Skeletal muscle tissue (tissue), 4 donors: ENCODE results near the gene AIRE. TPM values are rescaled to one million over a fixed set of nuclear protein-coding genes. Genes with fewer than 3 reads are reported as not detected.

Source experiments
- H3K27ac ChIP-seq: one replicate; pipeline ENCODE4 v1.7.0; 2013; ENCODE audit warnings: mild to moderate bottlenecking, low read depth, low read length, inconsistent platforms
- H3K27me3 ChIP-seq, 3 donors: one replicate each; pipeline ENCODE4 v1.7.0; 2013; ENCODE audit warnings: low read length in 3 of 3; ENCODE audit not compliant: control insufficient read depth in 3 of 3, insufficient read depth in 3 of 3
- H3K36me3 ChIP-seq, 3 donors: one replicate each; pipeline ENCODE4 v1.7.0; 2013; ENCODE audit warnings: low read length in 3 of 3; ENCODE audit not compliant: control insufficient read depth in 3 of 3, insufficient read depth in 3 of 3
- H3K4me1 ChIP-seq, 3 donors: one replicate each; pipeline ENCODE4 v1.7.0; 2013; ENCODE audit warnings: low read length in 3 of 3, mild to moderate bottlenecking in 3 of 3; ENCODE audit not compliant: control insufficient read depth in 3 of 3, insufficient read depth in 3 of 3
- H3K4me3 ChIP-seq, 3 donors: one replicate each; pipeline ENCODE4 v1.7.0; 2013; ENCODE audit warnings: low read length in 3 of 3
- H3K9ac ChIP-seq, 3 donors: one replicate each; pipeline ENCODE4 v1.7.0; 2013; ENCODE audit warnings: low read length in 3 of 3, mild to moderate bottlenecking in 3 of 3, moderate library complexity in 2 of 3, low read depth in 1 of 3
- H3K9me3 ChIP-seq, 3 donors: one replicate each; pipeline ENCODE4 v1.7.0; 2013; ENCODE audit warnings: low read length in 3 of 3; ENCODE audit not compliant: control insufficient read depth in 3 of 3
- total RNA-seq: library from RNA; depleted of rRNA; stranded (reverse); fragments of >200 nt; gene quantifications from one replicate; pipeline ENCODE4 v1.2.3, GENCODE V29; 2014
- donor health status: Osteomylitis.

AIRE gene
- total RNA-seq, 1 donor from 2014 or later, result not detected

DNA sequence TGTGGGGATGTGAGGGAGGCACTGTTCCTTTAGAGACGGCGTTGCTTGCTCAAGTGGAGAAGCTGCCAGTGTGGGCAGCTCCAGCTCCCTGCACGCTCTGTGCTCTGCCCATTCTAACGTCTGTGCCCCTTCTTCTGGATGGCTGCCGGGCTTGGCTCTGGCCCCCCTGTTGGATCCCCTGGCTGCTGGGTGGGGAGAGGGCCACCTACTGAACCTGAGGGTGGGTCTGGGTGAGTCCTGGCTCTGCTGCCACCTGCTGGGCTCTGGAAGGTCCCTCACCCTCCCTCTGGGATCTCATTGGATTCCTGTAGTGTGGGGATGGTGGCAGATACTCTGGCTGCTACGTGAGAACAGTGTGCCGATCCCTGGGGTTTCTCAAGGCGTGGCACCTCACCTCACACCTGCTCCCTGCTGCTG lies 19.2 kb downstream of the AIRE start:
- Histone ChIP-seq H3K9me3 (no peaks in the 10 kb centered on the region), H3K4me1 (peaks cover 25 to 32% (median 31%) of the 10 kb centered on the region in 3 donors), H3K27me3 (no peaks in the 10 kb centered on the region), H3K27ac (no peak overlapping the region), H3K9ac (no peak overlapping the region), H3K36me3 (peaks cover 1 to 9% (median 2%) of the 10 kb centered on the region in 3 donors), H3K4me3 (no peak overlapping the region)

DNA sequence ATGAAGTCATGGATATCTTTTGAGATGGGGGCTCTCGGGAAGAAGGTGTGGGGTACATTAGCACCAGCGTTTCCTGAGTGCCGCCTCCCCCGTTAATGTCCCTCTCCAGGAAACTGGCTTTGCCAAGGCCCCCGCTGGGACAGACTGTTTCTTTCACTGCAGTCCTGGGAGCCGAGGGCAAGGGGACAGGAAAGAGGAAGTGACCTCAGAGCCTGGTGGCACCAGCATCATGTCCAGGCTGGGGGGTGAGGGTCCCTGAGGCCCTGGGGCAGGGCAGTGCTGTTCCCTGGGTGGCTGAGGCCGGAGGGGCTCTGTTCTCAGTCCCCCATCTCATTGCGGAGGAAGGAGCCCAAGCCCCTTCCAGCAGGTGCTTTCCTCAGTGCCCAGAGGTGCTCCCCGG lies 20.0 kb downstream of the AIRE start:
- H3K36me3 ChIP-seq, result peaks cover 4 to 9% (median 5%) of the 10 kb centered on the region in 3 donors
- H3K27ac ChIP-seq, result no peak overlapping the region
- no peaks in the 10 kb centered on the region for H3K27me3 ChIP-seq
- no peak overlapping the region for H3K9ac ChIP-seq
- no peaks in the 10 kb centered on the region for H3K9me3 ChIP-seq
- H3K4me1 ChIP-seq, result peaks cover 23 to 32% (median 30%) of the 10 kb centered on the region in 3 donors
- no peak overlapping the region for H3K4me3 ChIP-seq

DNA sequence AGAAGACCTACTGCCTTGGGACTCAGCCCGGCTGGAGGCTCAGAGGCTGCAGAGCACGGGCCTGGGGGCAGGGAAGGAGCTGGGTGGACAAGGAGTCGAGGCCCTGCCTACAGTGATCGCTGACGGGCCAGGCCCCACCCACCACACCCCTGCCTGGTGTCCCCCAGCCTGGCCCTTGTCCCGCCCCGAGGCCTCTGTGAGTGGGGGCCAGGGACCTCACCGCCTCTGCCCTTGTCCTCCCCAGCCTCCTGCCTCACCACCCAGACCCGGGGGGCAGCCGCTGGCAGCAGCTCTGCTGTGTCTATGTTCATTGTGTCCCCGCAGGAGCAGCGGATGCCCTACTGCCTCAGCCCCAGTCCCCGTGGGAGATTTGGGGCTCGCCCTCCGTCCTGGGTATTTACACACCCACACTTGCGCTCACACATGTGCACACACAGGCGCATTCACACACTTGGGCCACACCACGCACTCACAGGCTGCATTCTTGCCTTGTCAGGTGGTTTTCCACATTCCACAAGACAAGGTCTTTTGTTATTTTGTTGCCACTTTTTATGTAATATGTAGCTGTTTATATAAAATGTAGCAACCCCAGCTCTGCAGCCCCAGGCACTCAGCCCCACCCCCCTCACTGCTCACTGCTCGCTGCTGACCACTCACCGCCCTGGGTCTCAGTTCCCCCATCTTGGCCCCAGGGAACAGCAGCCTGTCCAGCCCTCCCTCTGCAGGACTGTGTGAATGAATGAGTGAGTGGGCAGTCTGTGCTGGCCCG lies 21.4 kb downstream of the AIRE start:
- Histone ChIP-seq H3K27ac (no peak overlapping the region), H3K9ac (no peak overlapping the region), H3K36me3 (peaks cover 17 to 18% (median 18%) of the 10 kb centered on the region in 3 donors), H3K4me1 (peaks cover 11 to 19% (median 16%) of the 10 kb centered on the region in 3 donors), H3K4me3 (no peak overlapping the region), H3K9me3 (no peaks in the 10 kb centered on the region), H3K27me3 (no peaks in the 10 kb centered on the region)

DNA sequence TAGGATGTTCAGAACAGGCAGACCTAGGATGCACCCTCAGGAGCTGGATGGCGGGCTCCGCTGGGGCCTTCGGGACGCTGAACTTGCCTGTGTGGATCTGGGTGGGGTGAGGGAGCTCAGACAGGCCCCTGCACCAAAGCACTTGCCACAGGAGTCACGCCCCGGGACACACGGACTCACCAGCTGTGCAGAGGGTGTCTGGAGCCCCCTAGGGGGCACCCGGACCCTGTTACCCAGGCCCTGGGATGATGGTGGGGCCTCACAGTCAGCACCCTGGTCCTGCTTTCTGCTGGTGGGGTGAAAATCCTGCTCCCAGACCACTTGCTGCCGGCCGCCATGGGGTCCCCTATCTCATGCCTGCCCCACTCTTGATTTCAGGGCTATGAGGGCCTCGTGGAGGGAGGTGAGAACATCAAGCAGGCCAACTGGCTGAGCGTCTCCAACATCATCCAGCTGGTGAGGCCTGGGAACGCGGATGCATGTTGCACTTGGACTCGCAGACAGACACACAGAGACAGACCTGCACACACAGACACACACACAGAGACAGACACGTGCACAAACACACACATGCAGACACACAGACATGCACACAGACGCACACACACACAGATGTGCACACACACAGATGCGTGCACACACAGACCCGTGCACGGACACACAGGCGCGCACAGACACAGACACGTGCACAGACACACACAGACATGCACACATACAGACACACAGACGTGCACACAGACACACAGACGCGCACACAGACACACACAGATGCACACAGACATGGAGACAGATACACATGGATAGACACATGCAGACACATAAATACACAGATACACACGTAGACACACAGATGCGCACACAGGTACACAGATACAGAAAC lies 25.2 kb downstream of the AIRE start:
- Histone ChIP-seq H3K27me3 (no peaks in the 10 kb centered on the region), H3K4me1 (no peaks in the 10 kb centered on the region), H3K36me3 (peaks cover 23 to 36% (median 24%) of the 10 kb centered on the region in 3 donors)

DNA sequence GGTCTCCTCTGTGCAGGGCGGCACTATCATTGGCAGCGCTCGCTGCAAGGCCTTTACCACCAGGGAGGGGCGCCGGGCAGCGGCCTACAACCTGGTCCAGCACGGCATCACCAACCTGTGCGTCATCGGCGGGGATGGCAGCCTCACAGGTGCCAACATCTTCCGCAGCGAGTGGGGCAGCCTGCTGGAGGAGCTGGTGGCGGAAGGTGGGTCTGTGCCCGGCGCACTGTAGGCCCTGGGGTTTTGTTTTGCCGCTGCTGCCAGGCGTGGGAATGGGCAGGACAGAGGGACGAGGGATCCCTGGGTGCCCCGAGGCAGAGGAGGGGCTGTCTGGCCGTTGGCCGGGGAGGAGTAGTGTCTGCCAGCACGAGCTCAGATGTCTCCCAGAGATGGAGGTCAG lies 26.4 kb downstream of the AIRE start:
- Histone ChIP-seq H3K4me3 (no peak overlapping the region), H3K9ac (no peak overlapping the region), H3K27me3 (no peaks in the 10 kb centered on the region), H3K36me3 (peaks cover 27 to 39% (median 28%) of the 10 kb centered on the region in 3 donors), H3K9me3 (no peaks in the 10 kb centered on the region), H3K27ac (no peak overlapping the region), H3K4me1 (no peaks in the 10 kb centered on the region)

More for the DNA sequence above, 25.2 kb downstream of the AIRE start:
- Histone ChIP-seq H3K4me3 (no peak overlapping the region), H3K27ac (no peak overlapping the region), H3K9me3 (no peaks in the 10 kb centered on the region), H3K9ac (no peak overlapping the region)

DNA sequence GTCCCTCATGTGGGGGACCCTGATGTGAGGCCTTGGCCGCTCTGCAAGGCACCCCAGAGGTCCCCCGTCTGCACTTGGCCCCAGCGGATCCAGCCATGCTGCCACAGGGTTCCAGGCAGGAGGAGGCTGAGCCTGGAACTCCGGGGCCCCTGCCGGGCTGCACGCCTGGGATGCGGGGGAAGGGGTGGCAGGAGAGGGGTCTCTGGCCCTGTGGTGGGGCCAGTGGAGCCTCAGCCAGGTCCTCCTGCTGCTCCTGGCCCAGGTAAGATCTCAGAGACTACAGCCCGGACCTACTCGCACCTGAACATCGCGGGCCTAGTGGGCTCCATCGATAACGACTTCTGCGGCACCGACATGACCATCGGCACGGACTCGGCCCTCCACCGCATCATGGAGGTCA lies 27.0 kb downstream of the AIRE start:
- H3K36me3 ChIP-seq, result peaks cover 27 to 34% (median 28%) of the 10 kb centered on the region in 3 donors
- no peaks in the 10 kb centered on the region for H3K4me1 ChIP-seq
- H3K9ac ChIP-seq, result no peak overlapping the region
- H3K4me3 ChIP-seq, result no peak overlapping the region
- H3K9me3 ChIP-seq, result no peaks in the 10 kb centered on the region
- no peak overlapping the region for H3K27ac ChIP-seq
- H3K27me3 ChIP-seq, result no peaks in the 10 kb centered on the region

DNA sequence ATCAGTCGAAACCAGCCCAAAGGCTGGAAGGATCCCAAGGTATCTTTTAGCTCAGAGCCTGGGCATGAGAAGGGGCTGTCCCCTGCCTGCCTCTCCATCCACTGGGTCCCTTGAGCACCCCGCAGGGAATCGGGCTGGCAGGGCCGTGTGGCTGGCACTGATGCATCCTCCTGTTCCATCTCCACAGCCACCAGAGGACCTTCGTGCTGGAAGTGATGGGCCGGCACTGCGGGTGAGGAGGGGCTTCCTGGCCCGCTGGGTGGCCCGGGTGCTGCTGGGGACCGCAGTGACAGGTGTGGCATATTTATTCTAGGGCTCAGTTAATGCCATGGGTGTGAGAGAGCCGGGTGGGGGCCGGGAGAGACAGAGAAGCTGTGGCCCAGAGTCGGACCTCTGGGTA lies 27.8 kb downstream of the AIRE start:
- Histone ChIP-seq H3K27ac (no peak overlapping the region), H3K36me3 (peaks cover 28 to 37% (median 30%) of the 10 kb centered on the region in 3 donors), H3K4me3 (no peak overlapping the region), H3K9ac (no peak overlapping the region), H3K27me3 (no peaks in the 10 kb centered on the region), H3K4me1 (no peaks in the 10 kb centered on the region), H3K9me3 (no peaks in the 10 kb centered on the region)

DNA sequence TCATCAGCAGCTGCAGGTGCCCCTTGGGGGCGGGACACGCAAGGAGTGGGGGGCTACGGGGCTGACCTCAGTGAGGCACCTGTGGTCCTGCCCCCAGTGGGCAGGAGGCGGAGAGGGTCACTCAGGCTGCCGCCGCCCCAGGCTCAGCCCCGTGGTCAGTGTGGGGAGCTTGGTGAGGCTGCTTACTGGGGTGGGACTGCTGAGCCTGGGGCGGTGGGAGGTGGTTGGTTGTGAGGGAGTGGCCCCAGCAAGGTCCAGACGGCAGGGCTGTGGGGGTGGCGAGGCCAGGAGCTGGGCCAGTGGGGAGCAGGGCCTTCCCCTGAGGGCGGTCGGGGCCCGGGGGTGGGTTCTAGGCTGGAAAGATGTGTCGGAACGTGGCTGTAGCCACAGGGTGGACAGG lies 28.5 kb downstream of the AIRE start:
- H3K9me3 ChIP-seq, result no peaks in the 10 kb centered on the region
- no peaks in the 10 kb centered on the region for H3K27me3 ChIP-seq
- H3K27ac ChIP-seq, result no peak overlapping the region
- H3K4me3 ChIP-seq, result no peak overlapping the region
- no peak overlapping the region for H3K9ac ChIP-seq
- H3K4me1 ChIP-seq, result no peaks in the 10 kb centered on the region
- peaks cover 28 to 35% (median 30%) of the 10 kb centered on the region in 3 donors for H3K36me3 ChIP-seq

DNA sequence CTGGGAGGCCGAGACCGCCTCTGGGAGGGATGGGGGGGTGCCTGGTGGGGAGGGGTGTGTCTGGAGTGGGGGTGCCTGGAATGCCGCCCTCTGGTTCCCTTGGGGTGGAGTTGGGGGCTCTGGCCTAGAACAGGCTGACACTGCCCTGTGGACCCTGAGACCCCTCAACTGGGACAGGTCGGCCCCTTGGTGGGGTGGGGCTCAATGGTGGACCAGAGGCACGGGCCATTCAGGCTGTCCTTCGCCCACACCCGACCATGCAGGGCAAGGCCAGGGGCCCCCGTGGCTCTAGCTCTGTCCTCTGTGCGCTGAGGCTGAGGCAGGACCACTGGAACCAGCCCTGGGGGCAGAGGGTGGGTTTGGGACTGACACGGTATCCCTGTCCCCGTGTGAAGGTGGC lies 28.9 kb downstream of the AIRE start:
- Histone ChIP-seq H3K4me1 (no peaks in the 10 kb centered on the region), H3K9ac (no peak overlapping the region), H3K4me3 (no peak overlapping the region), H3K9me3 (no peaks in the 10 kb centered on the region), H3K27ac (no peak overlapping the region), H3K36me3 (peaks cover 30 to 35% (median 31%) of the 10 kb centered on the region in 3 donors), H3K27me3 (no peaks in the 10 kb centered on the region)

DNA sequence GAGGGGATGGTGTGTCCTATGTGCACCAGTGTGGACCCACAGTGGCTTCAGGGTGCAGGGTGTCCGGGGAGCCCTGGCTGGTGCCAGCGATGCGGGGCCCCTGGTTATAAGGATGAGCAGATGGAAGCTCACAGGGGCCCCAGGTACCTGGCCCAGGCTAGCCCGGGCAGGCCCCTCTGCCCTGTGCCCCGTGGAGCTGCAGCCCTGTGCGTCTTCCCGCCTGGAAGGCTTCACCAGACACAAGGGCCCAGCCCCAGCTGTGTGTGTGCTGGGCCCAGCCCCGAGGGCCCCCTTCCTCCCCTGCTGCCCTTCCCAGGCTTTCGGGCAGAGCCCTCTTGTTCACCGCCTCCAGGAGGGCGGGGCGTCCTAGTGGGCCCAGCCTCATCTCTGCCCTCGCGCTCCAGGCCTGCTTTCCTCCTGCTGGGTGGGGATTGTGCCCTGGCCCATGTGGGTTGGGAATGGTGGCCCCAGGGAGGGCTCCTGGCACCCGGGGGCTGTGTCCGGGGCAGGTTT lies 30.1 kb downstream of the AIRE start:
- H3K36me3 ChIP-seq, result peaks cover 24 to 34% (median 33%) of the 10 kb centered on the region in 3 donors
- no peaks in the 10 kb centered on the region for H3K4me1 ChIP-seq

More for the DNA sequence above, 30.1 kb downstream of the AIRE start:
- Histone ChIP-seq H3K4me3 (no peak overlapping the region), H3K9ac (no peak overlapping the region), H3K27ac (no peak overlapping the region), H3K9me3 (no peaks in the 10 kb centered on the region), H3K27me3 (no peaks in the 10 kb centered on the region)
